ACC112 (cell line): ENCODE results near the gene MBD2.
"Not testable (repeated sequence)": the region's sequence is repeated elsewhere in the genome, so short reads cannot be mapped to it uniquely, and the experiment has no call there.

Experiments used
- H2AFZ ChIP-seq: fragments of 200-600 bp; sonication (generic); one replicate; pipeline ENCODE4 v1.6.0; 2017; ENCODE audit warnings: antibody characterized with exemption, low read length; ENCODE audit not compliant: unreplicated experiment
- H3K27ac ChIP-seq: fragments of 200-600 bp; sonication (generic); 2 replicates; pipeline ENCODE4 v1.5.1; 2014; ENCODE audit warnings: low read depth, mild to moderate bottlenecking, antibody characterized with exemption, low read length, moderate library complexity
- H3K27me3 ChIP-seq: fragments of 200-600 bp; sonication (generic); 2 replicates; pipeline ENCODE4 v1.6.1; 2014; ENCODE audit warnings: mild to moderate bottlenecking, antibody characterized with exemption, low read length, moderate library complexity, mixed read lengths; ENCODE audit not compliant: insufficient read depth
- H3K36me3 ChIP-seq: fragments of 200-600 bp; sonication (generic); 2 replicates; pipeline ENCODE4 v1.6.1; 2016; ENCODE audit warnings: mild to moderate bottlenecking, antibody characterized with exemption, low read length, moderate library complexity, mixed read lengths; ENCODE audit not compliant: insufficient read depth
- H3K4me1 ChIP-seq: fragments of 200-600 bp; sonication (generic); one replicate; pipeline ENCODE4 v1.6.1; 2016; ENCODE audit warnings: low read length, mixed read lengths; ENCODE audit not compliant: insufficient read depth, unreplicated experiment, control insufficient read depth
- H3K4me3 ChIP-seq: fragments of 200-600 bp; sonication (generic); 2 replicates; pipeline ENCODE4 v1.5.1; 2014; ENCODE audit warnings: mild to moderate bottlenecking, low read depth, low read length
- H3K79me2 ChIP-seq: fragments of 200-600 bp; sonication (generic); one replicate; pipeline ENCODE4 v1.6.0; 2016; ENCODE audit warnings: low read length; ENCODE audit not compliant: control insufficient read depth, unreplicated experiment, insufficient read depth

MBD2 gene, protein sequence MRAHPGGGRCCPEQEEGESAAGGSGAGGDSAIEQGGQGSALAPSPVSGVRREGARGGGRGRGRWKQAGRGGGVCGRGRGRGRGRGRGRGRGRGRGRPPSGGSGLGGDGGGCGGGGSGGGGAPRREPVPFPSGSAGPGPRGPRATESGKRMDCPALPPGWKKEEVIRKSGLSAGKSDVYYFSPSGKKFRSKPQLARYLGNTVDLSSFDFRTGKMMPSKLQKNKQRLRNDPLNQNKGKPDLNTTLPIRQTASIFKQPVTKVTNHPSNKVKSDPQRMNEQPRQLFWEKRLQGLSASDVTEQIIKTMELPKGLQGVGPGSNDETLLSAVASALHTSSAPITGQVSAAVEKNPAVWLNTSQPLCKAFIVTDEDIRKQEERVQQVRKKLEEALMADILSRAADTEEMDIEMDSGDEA

DNA sequence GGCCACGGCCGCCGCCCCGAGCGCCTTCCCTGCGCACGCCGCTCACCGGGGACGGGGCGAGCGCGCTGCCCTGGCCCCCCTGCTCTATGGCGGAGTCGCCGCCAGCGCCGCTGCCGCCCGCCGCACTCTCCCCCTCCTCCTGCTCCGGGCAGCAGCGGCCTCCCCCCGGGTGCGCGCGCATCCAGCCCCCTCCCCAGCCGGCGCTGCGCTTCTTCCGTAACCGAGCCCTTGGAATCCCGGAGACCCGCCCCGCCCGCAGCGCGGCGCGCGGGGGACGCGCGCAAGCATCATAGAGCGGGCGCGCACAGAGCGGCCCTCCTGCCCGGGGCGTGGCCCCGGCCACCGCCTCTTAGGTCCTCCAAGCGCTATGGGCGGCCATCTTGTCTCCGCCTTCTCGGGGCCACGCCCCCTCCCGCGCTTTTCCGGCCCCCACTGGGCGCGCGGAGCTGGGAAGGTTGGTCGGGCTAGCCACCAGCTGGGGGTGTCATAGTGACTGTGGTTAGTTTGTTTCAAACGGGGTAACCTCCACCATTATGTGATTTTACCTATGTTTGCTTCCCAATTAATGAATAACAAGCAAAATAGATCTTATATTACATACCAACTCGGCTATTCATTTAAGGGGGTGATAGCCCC is at the start of gene MBD2:
TSS of gene MBD2 (minus strand) at position 291 of the 636 bp plus-strand sequence. CDS start at position 181, 110 bp downstream.
- peak within 1 kb of the TSS; percentile 94 for H2AFZ ChIP-seq
- H3K36me3 ChIP-seq, result peaks cover 6% of the 10 kb centered on the region; the same call in 1 of the 2 replicates
- H3K4me3 ChIP-seq, result peak within 1 kb of the TSS; percentile 99
- no peaks in the 10 kb centered on the region for H3K27me3 ChIP-seq
- H3K27ac ChIP-seq, result peak within 1 kb of the TSS; percentile 65; the same call in 1 of the 2 replicates
- H3K4me1 ChIP-seq, result peaks cover 23% of the 10 kb centered on the region
- H3K79me2 ChIP-seq, result peaks cover 44% of the 10 kb centered on the region

DNA sequence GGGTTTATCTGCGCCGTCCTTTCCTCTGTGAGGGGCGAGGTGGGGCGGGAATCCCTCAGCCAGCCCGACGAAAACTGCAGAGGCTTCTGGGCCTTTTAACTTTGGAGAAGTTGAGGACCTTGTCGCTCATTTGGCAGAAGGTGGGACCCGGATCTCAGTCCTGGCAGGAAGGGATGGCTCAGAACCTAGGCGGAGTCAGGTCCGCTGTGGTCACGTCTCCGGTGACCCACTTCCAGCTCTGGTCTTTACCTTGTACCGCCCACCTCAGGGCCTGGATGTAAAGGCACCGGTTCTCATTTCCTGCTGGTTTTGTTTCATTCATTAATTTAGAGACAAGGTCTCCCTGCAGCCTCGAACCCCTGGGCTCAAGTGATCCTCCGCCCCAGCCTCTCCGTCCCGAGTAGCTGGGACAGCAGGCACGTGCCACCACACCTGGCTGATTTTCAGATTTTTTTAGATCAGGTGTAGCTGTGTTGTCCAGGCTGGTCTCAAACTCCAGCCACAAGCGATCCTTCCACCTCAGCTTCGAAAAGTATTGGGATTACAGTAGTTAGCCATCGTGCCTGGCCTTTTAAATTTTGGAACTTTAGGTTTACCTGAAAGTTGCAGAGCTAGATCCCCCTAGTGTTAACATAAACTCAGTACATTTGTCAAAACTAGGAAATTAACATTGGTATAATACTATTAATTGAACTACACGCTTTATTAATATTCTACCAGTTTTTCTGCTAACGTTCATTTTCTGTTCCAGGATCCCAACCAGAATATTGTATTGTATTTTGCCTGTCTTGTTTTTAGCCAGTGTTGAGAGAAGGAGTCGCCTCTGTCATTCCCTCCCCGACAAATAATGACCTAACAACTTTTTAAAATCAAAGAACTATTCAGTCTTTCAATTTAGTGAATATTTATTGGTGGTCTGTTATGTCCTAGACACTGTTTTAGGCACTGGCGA is 45.7 kb upstream of the MBD2 start:
- no peaks in the 10 kb centered on the region for H3K27me3 ChIP-seq
- peaks cover 10% of the 10 kb centered on the region for H3K79me2 ChIP-seq
- H3K4me1 ChIP-seq, result peaks cover 23% of the 10 kb centered on the region
- H3K4me3 ChIP-seq, result peak overlapping the region; percentile 81
- peak overlapping the region; percentile 77 for H3K27ac ChIP-seq
- H2AFZ ChIP-seq, result peak overlapping the region; percentile 88
- H3K36me3 ChIP-seq, result no peaks in the 10 kb centered on the region

DNA sequence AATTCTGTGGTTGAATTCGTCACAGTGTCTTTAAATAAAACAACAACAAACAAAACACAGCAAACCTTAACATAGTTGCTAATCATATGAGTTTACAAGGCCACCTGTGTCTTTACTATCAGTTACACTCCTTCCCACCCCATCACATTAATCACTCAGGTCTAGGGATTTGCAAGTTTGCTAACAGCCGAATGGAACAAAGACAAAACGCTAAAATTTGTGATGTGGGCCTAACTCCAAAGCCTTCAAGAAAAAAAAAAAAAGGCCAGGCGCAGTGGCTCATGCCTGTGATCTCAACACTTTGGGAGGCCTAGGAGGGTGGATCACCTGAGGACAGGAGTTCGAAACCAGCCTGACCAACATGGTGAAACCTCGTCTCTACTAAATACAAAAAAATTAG is 44.3 kb upstream of the MBD2 start:
- H3K36me3 ChIP-seq, result no peaks in the 10 kb centered on the region
- peak overlapping the region; percentile 81 for H3K4me3 ChIP-seq
- H3K27ac ChIP-seq, result peak overlapping the region; percentile 77
- H2AFZ ChIP-seq, result peak overlapping the region; percentile 83
- peaks cover 10% of the 10 kb centered on the region for H3K79me2 ChIP-seq
- H3K4me1 ChIP-seq, result peaks cover 23% of the 10 kb centered on the region
- no peaks in the 10 kb centered on the region for H3K27me3 ChIP-seq

DNA sequence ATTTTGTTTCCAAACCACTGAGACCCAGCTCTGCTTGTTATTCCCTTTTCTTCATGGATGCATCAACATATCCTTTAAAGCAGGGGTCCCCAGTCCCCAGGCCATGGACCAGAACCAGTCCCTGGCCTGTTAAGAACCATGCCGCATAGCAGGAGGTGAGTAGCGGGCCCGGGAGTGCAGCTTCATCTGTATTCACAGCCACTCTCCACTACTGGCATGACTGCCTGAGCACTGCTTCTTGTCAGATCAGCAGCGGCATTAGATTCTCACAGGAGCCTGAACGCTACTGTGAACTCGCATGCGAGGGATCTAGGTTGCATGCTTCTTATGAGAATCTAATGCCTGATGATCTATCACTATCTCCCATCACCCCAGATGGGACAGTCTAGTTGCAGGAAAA is 43.2 kb upstream of the MBD2 start:
- H2AFZ ChIP-seq, result no peak overlapping the region
- no peaks in the 10 kb centered on the region for H3K36me3 ChIP-seq
- H3K27me3 ChIP-seq, result no peaks in the 10 kb centered on the region
- peaks cover 10% of the 10 kb centered on the region for H3K79me2 ChIP-seq
- H3K27ac ChIP-seq, result no peak overlapping the region
- H3K4me3 ChIP-seq, result no peak overlapping the region
- peaks cover 23% of the 10 kb centered on the region for H3K4me1 ChIP-seq

DNA sequence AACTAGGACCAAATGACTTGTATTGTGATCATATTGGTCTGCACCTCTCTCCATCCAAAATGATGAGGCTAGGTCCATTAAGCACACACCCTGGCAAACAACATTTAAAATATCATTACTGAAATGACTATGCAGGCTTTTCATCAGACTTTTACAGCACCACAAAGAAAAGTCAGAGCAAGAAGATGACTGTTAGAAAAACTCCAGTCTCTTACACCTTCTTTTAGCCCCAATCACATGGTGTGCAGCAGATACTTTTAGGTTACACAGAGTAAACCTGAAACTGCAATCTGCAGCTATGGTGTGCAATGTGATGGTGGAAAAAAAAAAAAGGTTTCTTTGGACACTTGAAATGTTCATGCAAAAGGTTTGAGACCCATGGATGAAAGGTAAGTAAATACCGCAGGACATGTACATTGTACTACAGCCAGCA is 39.5 kb upstream of the MBD2 start:
- Histone ChIP-seq H3K27ac (no peak overlapping the region), H3K4me3 (no peak overlapping the region), H3K27me3 (no peaks in the 10 kb centered on the region), H2AFZ (no peak overlapping the region), H3K4me1 (peaks cover 8% of the 10 kb centered on the region), H3K36me3 (no peaks in the 10 kb centered on the region), H3K79me2 (no peaks in the 10 kb centered on the region)

DNA sequence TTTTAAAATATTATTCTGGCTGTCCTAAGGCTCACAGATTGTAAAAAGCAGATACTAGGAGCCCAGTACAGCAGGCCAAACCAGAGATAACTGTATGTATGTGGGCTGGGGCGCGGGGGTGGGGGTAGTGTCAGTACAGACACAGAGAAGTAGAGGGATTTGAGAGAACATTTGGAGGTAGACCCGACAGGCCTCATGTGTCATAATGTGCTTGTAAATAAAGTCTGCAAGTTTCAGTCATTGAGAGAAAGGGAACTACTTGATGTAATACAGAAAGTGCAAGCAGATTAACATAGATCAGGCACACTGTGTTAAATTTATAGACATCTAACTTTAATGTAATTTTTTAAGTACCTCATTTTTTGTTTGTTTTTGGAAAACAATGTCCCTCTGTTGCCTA is 37.4 kb upstream of the MBD2 start:
- Histone ChIP-seq H3K27ac (no peak overlapping the region), H2AFZ (no peak overlapping the region)

DNA sequence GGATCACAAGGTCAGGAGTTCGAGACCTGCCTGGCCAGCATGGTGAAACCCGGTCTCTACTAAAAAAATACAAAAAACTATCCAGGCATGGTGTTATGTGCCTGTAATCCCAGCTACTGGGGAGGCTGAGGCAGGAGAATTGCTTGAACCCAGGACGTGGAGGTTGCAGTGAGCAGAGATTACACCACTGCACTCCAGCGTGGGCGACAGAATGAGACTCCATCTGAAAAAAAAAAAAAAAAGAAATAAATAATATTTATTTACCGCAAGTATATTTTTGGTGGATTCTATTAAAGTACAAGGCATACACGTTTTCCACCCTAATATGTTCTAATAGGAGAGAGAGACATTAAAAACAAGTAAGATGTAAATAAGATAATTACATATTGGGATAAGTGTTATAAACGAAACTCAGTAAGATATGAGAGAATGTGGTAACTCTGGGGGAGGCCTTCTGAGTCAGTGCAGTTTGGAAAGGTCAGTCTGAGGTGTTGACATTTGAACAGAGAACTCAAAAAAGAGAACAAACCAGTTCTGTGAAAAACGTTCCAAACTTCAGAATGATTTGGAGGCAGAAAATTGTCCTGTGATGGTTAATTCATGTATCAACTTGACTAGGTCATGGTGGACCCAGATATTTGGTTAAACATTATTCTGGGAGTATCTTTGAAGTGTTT is 36.1 kb upstream of the MBD2 start:
- Histone ChIP-seq H3K79me2 (no peaks in the 10 kb centered on the region), H2AFZ (peak overlapping the region; percentile 70), H3K36me3 (no peaks in the 10 kb centered on the region), H3K27ac (no peak overlapping the region), H3K4me1 (peaks cover 10% of the 10 kb centered on the region), H3K27me3 (no peaks in the 10 kb centered on the region), H3K4me3 (no peak overlapping the region)

More for the DNA sequence above, 37.4 kb upstream of the MBD2 start:
- Histone ChIP-seq H3K4me1 (peaks cover 10% of the 10 kb centered on the region), H3K79me2 (no peaks in the 10 kb centered on the region), H3K4me3 (no peak overlapping the region), H3K27me3 (no peaks in the 10 kb centered on the region), H3K36me3 (no peaks in the 10 kb centered on the region)

DNA sequence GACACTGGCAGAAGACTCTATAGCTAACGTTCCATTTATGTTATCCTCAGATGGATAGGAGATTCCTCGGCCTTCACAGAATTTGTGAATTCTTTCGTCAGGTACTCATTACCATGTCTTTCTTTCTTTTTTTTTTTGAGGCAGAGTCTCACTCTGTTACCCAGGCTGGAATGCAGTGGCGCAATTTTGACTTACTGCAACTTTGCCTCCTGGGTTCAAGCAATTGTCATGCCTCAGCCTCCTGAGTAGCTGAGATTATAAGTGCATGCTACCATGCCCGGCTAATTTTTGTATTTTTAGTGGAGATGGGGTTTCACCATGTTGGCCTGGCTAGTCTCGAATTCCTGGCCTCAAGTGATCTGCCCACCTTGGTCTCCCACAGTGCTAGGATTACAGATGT is 33.3 kb upstream of the MBD2 start:
- not testable (repeated sequence) for H3K27me3 ChIP-seq, H3K4me3 ChIP-seq, H3K36me3 ChIP-seq, H2AFZ ChIP-seq, H3K79me2 ChIP-seq
- Histone ChIP-seq H3K4me1 (peaks cover 22% of the 10 kb centered on the region), H3K27ac (peak overlapping the region; percentile 3; the same call in 1 of the 2 replicates)

DNA sequence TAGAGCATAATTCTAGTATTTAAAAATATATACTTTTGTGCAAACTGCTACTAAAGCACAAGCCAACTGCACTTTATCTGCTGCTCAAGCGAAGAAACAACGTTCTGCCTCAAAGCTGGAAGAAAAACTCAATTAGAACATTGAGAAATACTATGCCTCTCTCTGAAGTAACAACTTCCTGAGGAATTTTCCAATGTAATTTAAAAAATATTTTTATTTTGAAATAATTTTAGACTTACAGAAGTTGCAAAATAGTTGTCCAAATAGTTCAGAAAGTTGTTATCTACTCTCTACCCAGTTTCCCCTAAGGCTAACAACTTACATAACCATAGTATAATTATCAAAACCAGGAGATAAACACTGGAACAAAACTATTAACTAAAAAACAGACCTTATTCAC is 32.5 kb upstream of the MBD2 start:
- H3K79me2 ChIP-seq, result no peaks in the 10 kb centered on the region
- H2AFZ ChIP-seq, result no peak overlapping the region
- peak overlapping the region; percentile 3; the same call in 1 of the 2 replicates for H3K27ac ChIP-seq
- H3K36me3 ChIP-seq, result no peaks in the 10 kb centered on the region
- no peaks in the 10 kb centered on the region for H3K27me3 ChIP-seq
- peaks cover 22% of the 10 kb centered on the region for H3K4me1 ChIP-seq
- H3K4me3 ChIP-seq, result no peak overlapping the region

DNA sequence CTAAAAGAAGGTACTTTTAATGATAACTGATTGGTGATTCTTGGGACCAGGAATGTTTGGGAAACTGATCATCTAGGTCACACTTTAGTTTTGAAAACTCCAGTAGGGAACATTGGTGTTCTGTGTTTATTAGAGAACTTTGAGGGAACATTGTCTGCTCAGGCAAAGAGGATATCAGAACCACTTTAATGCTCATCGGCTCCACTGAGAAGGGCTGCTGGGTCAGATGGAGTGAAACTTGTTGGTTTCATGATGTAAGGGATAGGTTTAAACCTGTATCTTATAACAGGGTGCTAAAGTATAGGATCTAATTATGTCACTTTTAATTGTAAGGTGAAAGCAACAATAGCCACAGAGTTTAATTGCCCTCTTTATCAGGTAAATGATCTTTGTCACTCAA is 30.7 kb upstream of the MBD2 start:
- Histone ChIP-seq H3K27ac (no peak overlapping the region), H3K4me3 (no peak overlapping the region), H3K27me3 (no peaks in the 10 kb centered on the region), H3K79me2 (no peaks in the 10 kb centered on the region), H3K4me1 (peaks cover 22% of the 10 kb centered on the region), H3K36me3 (no peaks in the 10 kb centered on the region), H2AFZ (no peak overlapping the region)
